Central memory CD4-positive, alpha-beta T cell (primary cell): Measurements from ENCODE around the gene ARHGEF6.

ENCODE experiments used
- DNase-seq: peaks from one replicate; pipeline ENCODE4 v3.0.0; 2022

ARHGEF6 gene

DNA sequence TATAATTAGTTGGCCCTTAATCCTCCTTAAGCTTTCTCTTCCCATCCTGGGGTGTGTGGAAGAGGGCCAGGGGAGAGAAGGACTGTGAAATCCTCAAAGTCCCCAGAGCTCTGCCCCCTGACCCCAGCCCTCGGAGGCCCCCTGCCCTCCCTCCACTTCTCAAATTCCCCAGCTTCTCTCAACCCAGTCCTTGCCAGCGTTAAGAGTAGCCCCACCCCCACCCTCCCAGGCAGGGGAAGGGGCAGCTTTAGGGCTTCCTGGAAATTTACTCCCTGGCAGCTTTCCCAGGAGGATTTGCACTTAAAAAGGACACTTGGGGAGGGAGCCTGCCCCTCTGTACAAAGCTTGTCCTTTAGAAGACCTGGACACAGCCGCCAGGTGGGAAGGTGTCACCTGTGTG is 144.6 kb downstream of the ARHGEF6 start:
- DNase-seq: no peak

DNA sequence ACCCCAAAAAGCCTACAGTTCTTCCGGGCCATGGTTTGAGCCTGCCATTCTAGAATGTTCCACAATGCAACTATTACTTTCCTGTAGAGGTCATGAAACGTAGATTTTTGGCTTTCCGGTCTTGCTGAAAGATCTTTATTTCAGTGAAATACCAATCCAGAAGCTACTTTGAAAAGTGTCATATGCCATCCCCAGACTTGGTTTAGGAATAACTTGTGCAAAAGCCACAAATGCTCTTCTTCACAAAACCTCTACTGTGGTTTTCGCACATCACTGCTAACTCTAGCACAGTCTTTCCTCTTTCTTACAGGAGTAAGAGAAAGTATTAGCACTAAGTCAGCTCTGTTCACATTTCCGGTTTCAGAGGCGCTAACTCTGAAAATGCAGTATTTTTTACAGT is 145.5 kb downstream of the ARHGEF6 start:
- peak; percentile 65 for DNase-seq

DNA sequence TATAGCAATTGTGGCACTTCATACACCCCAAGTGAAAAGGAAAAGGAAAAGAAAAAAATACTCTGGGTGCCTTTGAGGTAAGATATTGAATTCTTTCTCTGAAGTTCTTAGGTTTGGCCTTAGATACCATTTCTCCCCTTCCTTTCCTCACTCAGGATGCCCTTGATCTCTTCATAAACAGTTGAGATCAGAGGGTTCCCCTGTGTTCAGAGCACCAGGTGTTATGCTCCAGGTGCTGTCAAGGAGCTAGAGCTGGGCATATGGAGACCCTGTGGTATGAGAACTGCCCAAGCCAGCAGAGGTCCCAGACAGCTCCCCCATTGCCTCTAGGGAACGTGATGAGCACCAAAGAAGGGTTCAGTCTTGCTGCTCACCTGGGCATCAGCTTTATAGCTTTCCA is 149.9 kb downstream of the ARHGEF6 start:
- DNase-seq: peak; percentile 44

DNA sequence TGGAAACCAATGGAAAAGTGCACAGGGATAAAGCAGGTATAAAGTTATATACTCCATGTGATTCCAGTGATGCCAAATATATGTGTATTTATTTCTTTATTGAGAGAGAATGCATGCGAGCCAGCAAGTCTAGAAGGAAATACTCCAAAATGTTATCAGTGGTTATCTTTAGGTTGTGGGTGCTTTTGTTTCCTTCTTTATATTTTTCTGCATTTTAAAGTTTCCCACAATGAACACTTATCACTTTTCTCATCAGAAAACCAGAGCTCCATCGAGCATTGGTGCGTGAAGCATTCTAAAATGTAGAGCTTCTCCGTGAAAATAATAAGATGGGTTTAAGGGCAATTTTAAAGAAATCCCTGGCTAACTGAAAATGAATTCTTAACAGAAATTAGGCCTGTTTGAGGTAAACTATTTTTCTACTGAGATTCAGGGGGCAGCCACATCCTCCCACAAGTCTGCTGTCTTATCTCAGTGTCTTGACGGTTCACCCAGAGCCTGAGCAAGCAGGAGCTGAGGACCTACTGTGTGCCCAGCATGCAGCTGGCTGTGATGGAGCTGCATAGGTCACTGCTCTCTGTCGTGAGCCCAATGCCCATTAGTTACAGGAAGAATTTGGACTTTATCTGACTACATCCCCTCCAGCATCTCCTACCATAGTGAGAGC is 151.5 kb downstream of the ARHGEF6 start:
- peak; percentile 49 for DNase-seq

DNA sequence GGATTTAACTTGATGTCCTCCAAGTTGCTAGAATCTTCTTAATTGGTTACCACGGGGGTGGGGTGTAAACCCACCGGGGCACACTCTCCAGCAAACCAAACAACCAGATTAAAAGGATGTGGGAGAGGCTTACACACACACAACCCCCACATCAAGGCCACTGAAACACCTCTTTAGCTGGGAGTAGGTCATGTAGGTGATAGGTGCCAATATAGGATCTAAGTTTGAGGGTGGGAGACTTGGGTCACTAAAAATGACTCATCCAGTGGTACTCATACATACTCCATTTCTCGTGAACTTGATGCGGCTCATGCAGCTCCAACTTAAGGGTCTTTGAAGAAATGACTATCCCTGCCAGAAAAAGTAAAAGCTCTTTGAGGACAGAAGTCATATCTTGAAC is 153.3 kb downstream of the ARHGEF6 start:
- peak; percentile 56 for DNase-seq

DNA sequence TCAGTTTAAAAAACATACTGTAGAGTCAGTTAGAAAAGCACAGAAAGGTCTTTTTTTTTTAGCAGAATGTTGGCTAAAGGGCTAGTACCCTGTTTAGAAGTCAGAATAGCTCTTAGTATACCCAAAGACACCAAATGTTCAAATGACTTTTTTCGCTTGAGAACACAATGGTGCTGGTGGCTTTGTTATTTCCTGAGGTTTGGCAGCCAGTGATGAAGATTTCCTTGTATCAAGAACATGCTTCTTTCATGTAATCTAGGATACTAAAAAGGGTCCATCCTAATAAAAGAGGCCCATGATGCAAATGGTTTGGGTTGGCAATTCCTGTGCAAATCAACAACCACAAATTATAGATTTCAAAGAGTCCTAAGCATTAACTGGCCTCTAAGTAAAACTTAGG is 153.8 kb downstream of the ARHGEF6 start:
- DNase-seq: no peak

DNA sequence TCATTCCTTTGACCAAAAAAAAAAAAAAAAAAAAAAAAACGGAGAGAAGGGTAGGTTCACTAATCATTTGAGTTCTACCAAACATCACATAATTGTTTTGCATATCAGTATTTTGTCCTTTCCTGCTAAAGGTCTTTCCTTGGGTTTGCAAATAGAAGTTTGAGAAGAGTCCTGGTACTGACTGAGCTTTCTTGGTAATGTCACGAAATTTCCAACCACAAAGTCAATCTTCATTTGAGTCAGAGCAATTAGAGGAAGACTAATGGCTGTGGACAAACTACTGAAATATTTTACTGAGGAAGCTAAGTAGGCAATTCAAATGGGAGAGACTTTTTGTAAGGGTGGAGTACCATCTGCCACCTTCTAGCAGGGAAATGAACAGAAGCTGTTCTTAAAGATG is 154.5 kb downstream of the ARHGEF6 start:
- DNase-seq: no peak

DNA sequence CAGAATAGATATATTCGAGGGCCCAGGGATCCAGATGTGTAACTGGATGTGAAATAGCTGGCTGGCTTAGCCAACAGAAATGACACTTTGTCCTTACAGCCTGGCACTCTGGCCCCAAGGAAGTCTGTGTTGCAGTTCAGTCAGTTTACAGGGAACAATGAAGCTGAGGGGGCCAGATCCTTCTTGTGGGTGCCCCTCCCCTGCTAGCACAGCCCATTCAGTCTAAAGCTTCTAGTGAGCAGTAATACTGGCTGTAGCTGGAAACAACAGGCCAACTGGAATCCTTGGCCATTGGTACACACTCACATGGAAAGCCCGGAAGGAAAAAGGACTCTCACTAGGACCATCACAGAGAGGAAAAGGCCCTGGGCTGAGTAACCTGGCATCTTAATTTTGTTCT is 155.5 kb downstream of the ARHGEF6 start:
- no peak for DNase-seq

DNA sequence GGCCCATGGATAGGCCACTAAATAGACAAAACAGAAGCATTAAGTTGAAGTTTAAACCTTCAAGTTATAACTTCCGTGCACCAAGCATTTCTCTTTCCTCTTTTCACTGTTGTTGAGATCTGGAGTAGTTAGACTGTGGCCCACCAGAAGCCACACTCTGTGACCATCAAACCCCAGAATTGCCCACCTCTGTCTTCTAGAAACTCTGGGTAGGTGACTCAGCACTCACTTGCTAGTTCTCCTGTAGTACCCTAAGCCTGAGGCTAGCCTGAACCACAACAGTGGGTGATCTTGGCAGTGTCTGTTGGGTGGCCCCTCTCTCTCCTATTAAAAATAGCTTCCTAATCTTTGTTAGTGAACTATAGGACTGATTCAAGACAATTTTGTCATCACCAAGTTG is 157.3 kb downstream of the ARHGEF6 start:
- no peak for DNase-seq

DNA sequence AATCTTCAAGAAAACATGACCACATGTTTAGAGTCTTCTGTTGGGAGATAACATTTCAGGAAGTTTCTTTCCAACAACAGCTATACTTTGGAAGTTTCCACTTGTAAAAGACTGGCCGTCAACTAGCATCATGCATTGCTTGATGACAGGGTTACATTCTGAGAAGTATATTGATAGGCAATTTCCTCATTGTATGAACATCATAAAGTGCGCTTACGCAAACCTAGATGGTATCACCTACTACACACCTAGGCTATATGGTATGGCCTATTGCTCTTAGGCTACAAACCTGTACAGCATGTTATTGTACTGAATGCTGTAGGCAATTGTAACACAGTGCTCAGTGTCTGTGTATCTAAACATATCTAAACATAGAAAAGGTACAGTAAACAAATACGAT is 158.2 kb downstream of the ARHGEF6 start:
- no peak for DNase-seq

DNA sequence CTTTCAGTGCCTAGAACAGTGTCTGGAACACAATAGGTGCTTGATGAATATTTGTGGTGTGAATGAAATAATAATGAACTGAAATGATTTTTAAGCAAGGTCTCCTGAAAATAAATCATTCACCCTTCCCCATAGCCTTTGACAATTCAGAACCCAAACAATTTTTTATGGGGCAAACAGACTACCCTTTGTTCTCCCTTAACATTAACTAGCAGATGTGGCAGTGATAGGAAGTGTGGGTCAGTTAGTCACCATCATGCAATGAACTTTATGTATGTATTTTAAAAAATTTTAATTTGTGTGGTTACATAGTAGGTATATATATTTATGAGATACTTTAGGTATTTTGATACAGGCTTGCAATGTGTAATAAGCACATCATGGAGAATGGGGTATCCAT is 160.0 kb downstream of the ARHGEF6 start:
- DNase-seq: no peak

DNA sequence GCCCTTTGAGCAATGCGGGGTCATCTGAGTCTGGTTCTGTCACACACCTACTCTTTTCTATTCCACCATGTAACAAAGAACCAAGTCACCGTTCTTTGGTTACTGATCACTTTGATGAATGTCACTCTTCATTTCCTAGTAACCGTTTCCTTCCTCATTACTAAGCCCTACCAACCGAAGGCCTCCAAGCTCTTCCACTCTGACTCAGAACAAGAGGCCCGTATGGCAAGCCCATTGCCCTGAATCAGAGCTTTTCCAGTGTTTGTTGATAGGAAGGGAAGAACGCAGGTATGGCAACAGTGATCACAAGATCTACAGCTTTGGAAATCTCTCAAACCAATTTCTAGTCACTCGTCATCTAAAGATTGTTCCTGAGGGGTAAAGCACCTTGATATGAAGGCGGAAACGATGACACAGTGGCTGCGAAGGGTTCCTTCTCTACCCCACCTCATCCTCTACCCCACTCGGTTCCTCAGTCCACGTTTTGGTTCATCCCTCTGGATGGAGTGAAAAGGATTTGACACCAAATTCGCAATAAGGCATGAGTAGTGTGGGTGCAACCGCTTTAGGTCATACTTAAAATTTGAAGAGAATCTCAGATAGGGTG is 160.7 kb downstream of the ARHGEF6 start:
- DNase-seq: peak; percentile 66

DNA sequence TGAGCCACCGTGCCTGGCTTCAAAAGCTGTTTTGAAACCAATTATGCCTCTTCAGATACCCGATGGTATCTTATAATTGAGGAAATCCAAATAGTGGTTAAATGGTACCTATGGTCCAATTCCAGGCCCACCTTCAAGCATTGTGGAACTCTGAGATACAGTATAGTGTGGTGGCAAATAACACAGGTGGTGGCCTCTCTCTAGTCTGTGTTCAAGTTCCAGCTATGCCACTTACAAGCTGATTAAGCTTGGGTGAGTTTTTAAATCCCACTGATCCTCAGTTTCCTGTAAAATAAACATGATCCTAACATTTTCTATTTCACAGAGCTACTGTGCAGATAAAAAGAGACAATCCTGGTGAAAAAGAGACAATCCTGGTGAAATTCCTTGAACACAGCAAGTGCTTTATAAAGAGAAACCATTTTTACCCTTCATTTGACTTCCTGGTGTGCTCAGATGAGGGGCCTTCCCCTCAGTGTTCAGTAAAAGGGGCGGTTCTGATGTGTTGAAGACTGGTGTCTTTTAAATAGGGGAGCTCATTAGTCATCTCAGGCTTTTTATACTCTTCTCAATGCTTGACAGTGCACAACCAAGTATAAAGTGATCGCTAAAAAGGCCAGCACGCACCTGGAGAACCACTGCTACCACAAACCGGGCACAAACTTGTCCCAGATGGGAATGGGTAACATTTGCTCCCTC is 163.6 kb downstream of the ARHGEF6 start:
- DNase-seq: peak; percentile 41
